Stomach (tissue), 9 donors: ENCODE measurements around the gene PCBP3. TPM values are rescaled to one million over a fixed set of nuclear protein-coding genes. Genes with fewer than 3 reads are reported as not detected.

ENCODE experiments used
- DNase-seq, 2 donors: peaks; one replicate each; pipeline versions ENCODE4 v3.0.0 to v3.0.0-alpha.2; 2013 to 2019
- H3K27ac ChIP-seq, 5 donors: fragments of 200-600 bp in 4 of 5; sonication (generic) in 4 of 5; one replicate each; pipeline ENCODE4 v1.5.1; 2013 to 2019; ENCODE audit warnings: mild to moderate bottlenecking in 1 of 5, moderate library complexity in 1 of 5
- H3K27me3 ChIP-seq, 3 donors: fragments of 200-600 bp; sonication (generic); one replicate each; pipeline ENCODE4 v1.5.1; 2017 to 2019; ENCODE audit warnings: mixed run types in 1 of 3
- H3K36me3 ChIP-seq, 4 donors: fragments of 200-600 bp; sonication (generic); 1 replicate in 3 of 4; 2 replicates in 1 of 4; pipeline ENCODE4 v1.5.1; 2016 to 2019
- H3K4me1 ChIP-seq, 4 donors: fragments of 200-600 bp; sonication (generic); one replicate each; pipeline ENCODE4 v1.5.1; 2016 to 2019
- H3K4me3 ChIP-seq, 4 donors: fragments of 200-600 bp; sonication (generic) in 3 of 4; one replicate each; pipeline ENCODE4 v1.5.1; 2016 to 2019; ENCODE audit warnings: mild to moderate bottlenecking in 1 of 4
- H3K9me3 ChIP-seq, 4 donors: fragments of 200-600 bp; sonication (generic); one replicate each; pipeline ENCODE4 v1.5.1; 2016 to 2019
- CTCF ChIP-seq, 7 experiments: fragments of 450-650 bp in 4 of 7; fragments of 200-600 bp in 3 of 7; sonication (generic) in 3 of 7; IDR thresholded peaks; one replicate each; pipeline ENCODE4 v1.5.1; 2016 to 2019; ENCODE audit warnings: antibody characterized with exemption in 7 of 7, control low read depth in 2 of 7, mild to moderate bottlenecking in 1 of 7
- EP300 ChIP-seq: sonication (generic); formaldehyde crosslinking; IDR thresholded peaks from one replicate; pipeline ENCODE4 v1.6.1; 2017; ENCODE audit warnings: antibody characterized with exemption
- POLR2A ChIP-seq, 4 donors: fragments of 450-650 bp; IDR thresholded peaks; one replicate each; pipeline ENCODE4 v1.6.1; 2016; ENCODE audit warnings: antibody characterized with exemption in 4 of 4, control low read depth in 2 of 4, mild to moderate bottlenecking in 1 of 4, moderate library complexity in 1 of 4
- POLR2AphosphoS5 ChIP-seq, 3 donors: sonication (generic); formaldehyde crosslinking; IDR thresholded peaks; one replicate each; pipeline ENCODE4 v1.6.1; 2016; ENCODE audit warnings: antibody characterized with exemption in 3 of 3
- WGBS, 5 donors: extraction: QIAGEN DNeasy Blood & Tissue Kit in 3 of 5; methylation state at CpG; one replicate each; pipeline versions ENCODE4 v1.1.5 to v1.1.7; 2013 to 2018; 5-methylcytosine and 5-hydroxymethylcytosine counted together
- intact Hi-C: fragments of 100-400 bp; cut with DNase I; formaldehyde crosslinking; loops from one replicate; pipeline ENCODE4 v1.15.1; 2023; ENCODE audit warnings: low total_unique reads
- polyA plus RNA-seq, 3 donors: library from polyadenylated mRNA; stranded (reverse); fragments of 200-250 nt; gene quantifications; one replicate each; pipeline ENCODE4 v1.2.3, GENCODE V29; 2013
- total RNA-seq, 5 donors: library from RNA; depleted of rRNA; stranded (reverse); fragments of >200 nt; gene quantifications; one replicate each; pipeline versions ENCODE4 v1.1.0 to v1.2.3, GENCODE V29; 2014 to 2016
- donor health status: healthy with polysubstance abuse.
- donor health status: Bipolar disorder and iron deficiency.
- donor health status: healthy.

Gene PCBP3
- total and polyA plus RNA-seq, 8 donors = 1.8 to 10.9 (median 3.3) TPM; not detected in 3

GRCh38 chr21:45769896-45770295 is 126.4 kb downstream of the PCBP3 start:
- Histone ChIP-seq H3K4me1 (peaks cover 0 to 6% (median 0%) of the 10 kb centered on the region in 4 donors), H3K36me3 (no peaks in the 10 kb centered on the region), H3K27ac (no peak overlapping the region), H3K9me3 (peaks cover 0 to 6% (median 0%) of the 10 kb centered on the region in 4 donors), H3K27me3 (no peaks in the 10 kb centered on the region), H3K4me3 (no peak overlapping the region)
- DNase-seq = no peak
- 85 to 92% (median 89%) methylated on average over 16 of the region's 16 CpGs for WGBS, 5 donors
- intact Hi-C loops = no loop called here
- TF ChIP-seq EP300 (no peak), POLR2A (IDR thresholded peaks at IDR 0.05) (no peak), CTCF (IDR thresholded peaks at IDR 0.05) (no peak)

- H3K4me3 ChIP-seq = no peak overlapping the region
- peaks cover 0 to 14% (median 5%) of the 10 kb centered on the region in 4 donors for H3K9me3 ChIP-seq
- intact Hi-C loops = no loop called here
- peaks cover 0 to 6% (median 0%) of the 10 kb centered on the region in 4 donors for H3K4me1 ChIP-seq
- no peaks in the 10 kb centered on the region for H3K27me3 ChIP-seq
- DNase-seq = no peak
- no peak for TF ChIP-seq POLR2AphosphoS5 (IDR thresholded peaks at IDR 0.05)
- no peak for TF ChIP-seq POLR2A (IDR thresholded peaks at IDR 0.05)
- TF ChIP-seq CTCF (IDR thresholded peaks at IDR 0.05) = no peak
- no peak for TF ChIP-seq EP300
- H3K27ac ChIP-seq = no peak overlapping the region
- H3K36me3 ChIP-seq = no peaks in the 10 kb centered on the region
Observed at GRCh38 chr21:45772180-45772579, 128.7 kb downstream of the PCBP3 start.

- Histone ChIP-seq H3K4me1 (no peaks in the 10 kb centered on the region), H3K27me3 (no peaks in the 10 kb centered on the region), H3K9me3 (peaks cover 0 to 25% (median 13%) of the 10 kb centered on the region in 4 donors), H3K4me3 (no peak overlapping the region), H3K27ac (no peak overlapping the region), H3K36me3 (no peaks in the 10 kb centered on the region)
- WGBS, 5 donors = 77 to 91% (median 83%) methylated on average over 5 of the region's 5 CpGs
- TF ChIP-seq CTCF (IDR thresholded peaks at IDR 0.05) (no peak), POLR2A (IDR thresholded peaks at IDR 0.05) (no peak), EP300 (no peak), POLR2AphosphoS5 (IDR thresholded peaks at IDR 0.05) (no peak)
- intact Hi-C loops = no loop called here
- DNase-seq = no peak
Observed at GRCh38 chr21:45774291-45774690, 130.8 kb downstream of the PCBP3 start.

GRCh38 chr21:45776971-45777370 is 133.4 kb downstream of the PCBP3 start:
- no peak for DNase-seq
- 74 to 94% (median 82%) methylated on average over 1 of the region's 1 CpG for WGBS, 5 donors
- Histone ChIP-seq H3K27me3 (peaks cover 0 to 5% (median 0%) of the 10 kb centered on the region in 3 donors), H3K4me1 (no peaks in the 10 kb centered on the region), H3K9me3 (peaks cover 0 to 25% (median 15%) of the 10 kb centered on the region in 4 donors), H3K4me3 (no peak overlapping the region), H3K36me3 (no peaks in the 10 kb centered on the region), H3K27ac (no peak overlapping the region)
- intact Hi-C loops = no loop called here
- no peak for TF ChIP-seq EP300
- no peak for TF ChIP-seq POLR2AphosphoS5 (IDR thresholded peaks at IDR 0.05)
- TF ChIP-seq CTCF (IDR thresholded peaks at IDR 0.05) = no peak
- TF ChIP-seq POLR2A (IDR thresholded peaks at IDR 0.05) = no peak
